GM12878 (cell line): ENCODE data around the gene PRKN. TPM values are rescaled to one million over a fixed set of nuclear protein-coding genes. Genes with fewer than 3 reads are reported as not detected.

ENCODE experiments used
- ATAC-seq: fragments of 200-7000 bp; cut with Tn5 transposase; 3 replicates; pipeline ENCODE4 v1.9.1; 2020; ENCODE audit warnings: mild to moderate bottlenecking, moderate library complexity
- BruUV-seq: library from RNA; stranded (reverse); fragments of 400-500 nt; replicated peaks from 2 replicates; lab custom pipeline; 2021; lab: Mats Ljungman, UMichigan
- CTCF ChIA-PET: fragments of 300-600 bp; sonication (Branson Sonifier 250); formaldehyde crosslinking; extraction: SDS; loops from one replicate; lab custom pipeline; 2021; ENCODE audit warnings: inconsistent platforms; lab: Yijun Ruan, JAX
- POLR2A ChIA-PET: fragments of 350-600 bp; formaldehyde crosslinking; extraction: SDS; loops from one replicate; lab custom pipeline; 2021; ENCODE audit warnings: inconsistent platforms; lab: Charles Lee
- RAD21 ChIA-PET: fragments of 300-600 bp; sonication (Branson Sonifier 250); formaldehyde crosslinking; loops from one replicate; lab custom pipeline; 2023; ENCODE audit warnings: antibody characterized with exemption; ENCODE audit not compliant: unreplicated experiment; lab: Charles Lee
- SMC1A ChIA-PET: fragments of 300-600 bp; sonication (Branson Sonifier 250); formaldehyde crosslinking; loops from one replicate; lab custom pipeline; 2023; ENCODE audit not compliant: unreplicated experiment, uncharacterized antibody; lab: Charles Lee
- DNase-seq: peaks from one replicate; pipeline ENCODE4 v3.0.0-alpha.2; 2011; ENCODE audit warnings: low read depth, low spot score
- FAIRE-seq: peaks from 3 replicates; lab custom pipeline; 2011; peaks lifted over from hg19 to GRCh38; lab: Jason Lieb, UNC
- H2AFZ ChIP-seq: 2 replicates; pipeline ENCODE4 v1.6.0; 2011; ENCODE audit warnings: low read depth, low read length, control low read depth; ENCODE audit not compliant: control insufficient read depth
- H3K27ac ChIP-seq: 2 replicates; pipeline ENCODE4 v1.5.1; 2011; ENCODE audit warnings: control low read depth; ENCODE audit not compliant: control insufficient read depth, insufficient read depth
- H3K27me3 ChIP-seq, 2 experiments: replicated peaks in 1 of 2; 2 replicates each; pipeline versions ENCODE4 v1.6.0 to v1.6.1; 2011; ENCODE audit warnings: low read length in 1 of 2; ENCODE audit not compliant: control insufficient read depth in 2 of 2, insufficient read depth in 2 of 2
- H3K36me3 ChIP-seq, 2 experiments: 2 replicates each; pipeline ENCODE4 v1.5.1; 2011; ENCODE audit warnings: low read length in 1 of 2; ENCODE audit not compliant: control insufficient read depth in 2 of 2, insufficient read depth in 2 of 2
- H3K4me1 ChIP-seq: 2 replicates; pipeline ENCODE4 v1.6.1; 2011; ENCODE audit warnings: mild to moderate bottlenecking, low read length, moderate library complexity, mixed read lengths; ENCODE audit not compliant: control insufficient read depth, insufficient read depth
- H3K4me2 ChIP-seq: 2 replicates; pipeline ENCODE4 v1.6.0; 2011; ENCODE audit warnings: control low read depth; ENCODE audit not compliant: control insufficient read depth, insufficient read depth
- H3K4me3 ChIP-seq: fragments of 200-600 bp; sonication (generic); 2 replicates; pipeline ENCODE4 v1.5.1; 2016
- H3K79me2 ChIP-seq: 2 replicates; pipeline ENCODE4 v1.6.0; 2011; ENCODE audit warnings: low read length; ENCODE audit not compliant: control insufficient read depth, insufficient read depth
- H3K9ac ChIP-seq: 2 replicates; pipeline ENCODE4 v1.8.0; 2011; ENCODE audit warnings: low read length, control low read depth, mixed read lengths; ENCODE audit not compliant: control insufficient read depth, insufficient read depth
- H3K9me3 ChIP-seq: replicated peaks from 3 replicates; pipeline ENCODE4 v1.5.1; 2011; ENCODE audit warnings: mild to moderate bottlenecking, low read length; ENCODE audit not compliant: control insufficient read depth, insufficient read depth
- H4K20me1 ChIP-seq: 2 replicates; pipeline ENCODE4 v1.6.0; 2011; ENCODE audit not compliant: control insufficient read depth, insufficient read depth
- CHD2 ChIP-seq: IDR thresholded peaks from 2 replicates; pipeline ENCODE4 v1.6.1; 2011; ENCODE audit warnings: low read depth, low read length, improper control_type of control experiment, borderline replicate concordance
- ETV6 ChIP-seq, 2 experiments: fragments of 450-650 bp in 1 of 2; IDR thresholded peaks in 1 of 2; conservative IDR thresholded peaks in 1 of 2; 2 replicates each; pipeline ENCODE4 v1.6.1; 2014; ENCODE audit warnings: antibody characterized with exemption in 1 of 2, borderline replicate concordance in 1 of 2, low read depth in 1 of 2, mild to moderate bottlenecking in 1 of 2, moderate library complexity in 1 of 2
- HCFC1 ChIP-seq: fragments of 150-350 bp; IDR thresholded peaks from 2 replicates; pipeline ENCODE4 v1.6.1; 2014; ENCODE audit warnings: low read length
- JUNB ChIP-seq: IDR thresholded peaks from 2 replicates; pipeline ENCODE4 v1.6.1; 2016; ENCODE audit warnings: antibody characterized with exemption, mild to moderate bottlenecking
- WGBS: methylation state at CpG from one replicate; pipeline ENCODE4 v1.1.6; 2016; ENCODE audit warnings: low lambda C conversion rate; ENCODE audit not compliant: insufficient replicate concordance, insufficient coverage; ENCODE audit errors: missing lambda C conversion rate; 5-methylcytosine and 5-hydroxymethylcytosine counted together
- in situ Hi-C: fragments of 300-500 bp; cut with MboI; formaldehyde crosslinking; loops from 9 replicates; pipeline ENCODE4 v1.14.3; 2018; ENCODE audit warnings: mixed read lengths
- intact Hi-C: fragments of 100-400 bp; cut with micrococcal nuclease; formaldehyde crosslinking; loops from one replicate; pipeline ENCODE4 v1.14.2; 2022; ENCODE audit not compliant: unreplicated experiment
- polyA plus RNA-seq, 11 experiments: library from polyadenylated mRNA; depleted of rRNA in 4 of 11; unstranded in 6 of 11; stranded (reverse) in 5 of 11; fragments of >200 nt; fragmentation: Nextera tagmentation in 4 of 11; fragmentation: Illumina TruSeq in 1 of 11; extraction: Ambion mirVana in 4 of 11; extraction: Trizol in 1 of 11; gene quantifications; 1 replicate in 1 of 11; 2 replicates in 10 of 11; pipeline versions ENCODE4 v1.2.1 to v1.2.3, GENCODE V29; 2011 to 2016; ENCODE audit warnings: inconsistent platforms in 2 of 11, missing spikeins in 2 of 11, low read depth in 1 of 11
- total RNA-seq, 4 experiments: library from RNA; depleted of rRNA in 3 of 4; stranded (reverse); fragments of >200 nt in 3 of 4; fragmentation: Illumina TruSeq in 1 of 4; extraction: Trizol in 1 of 4; gene quantifications; 2 replicates each; pipeline versions ENCODE4 v1.2.1 to v1.2.3, GENCODE V29; 2013 to 2021
- TF ChIP-seq, protein P1 (sequence below): IDR thresholded peaks from 2 replicates; pipeline ENCODE4 v1.6.1; 2012; ENCODE audit warnings: mild to moderate bottlenecking, low read depth, low read length

The PRKN gene
- total and polyA plus RNA-seq, 10 of the 15 experiments (the other 5 are each of a cell fraction or from before 2014, with no cell fraction given), result 0.06 to 0.09 TPM; not detected in 8

- TF ChIP-seq JUNB, result no peak
These were observed 358.5 kb downstream of the PRKN start (continued) for GRCh38 chr6:162369091-162369490.

GRCh38 chr6:162364488-162364887 is 363.1 kb downstream of the PRKN start:
- TF ChIP-seq HCFC1, result no peak
- TF ChIP-seq, protein P1, sequence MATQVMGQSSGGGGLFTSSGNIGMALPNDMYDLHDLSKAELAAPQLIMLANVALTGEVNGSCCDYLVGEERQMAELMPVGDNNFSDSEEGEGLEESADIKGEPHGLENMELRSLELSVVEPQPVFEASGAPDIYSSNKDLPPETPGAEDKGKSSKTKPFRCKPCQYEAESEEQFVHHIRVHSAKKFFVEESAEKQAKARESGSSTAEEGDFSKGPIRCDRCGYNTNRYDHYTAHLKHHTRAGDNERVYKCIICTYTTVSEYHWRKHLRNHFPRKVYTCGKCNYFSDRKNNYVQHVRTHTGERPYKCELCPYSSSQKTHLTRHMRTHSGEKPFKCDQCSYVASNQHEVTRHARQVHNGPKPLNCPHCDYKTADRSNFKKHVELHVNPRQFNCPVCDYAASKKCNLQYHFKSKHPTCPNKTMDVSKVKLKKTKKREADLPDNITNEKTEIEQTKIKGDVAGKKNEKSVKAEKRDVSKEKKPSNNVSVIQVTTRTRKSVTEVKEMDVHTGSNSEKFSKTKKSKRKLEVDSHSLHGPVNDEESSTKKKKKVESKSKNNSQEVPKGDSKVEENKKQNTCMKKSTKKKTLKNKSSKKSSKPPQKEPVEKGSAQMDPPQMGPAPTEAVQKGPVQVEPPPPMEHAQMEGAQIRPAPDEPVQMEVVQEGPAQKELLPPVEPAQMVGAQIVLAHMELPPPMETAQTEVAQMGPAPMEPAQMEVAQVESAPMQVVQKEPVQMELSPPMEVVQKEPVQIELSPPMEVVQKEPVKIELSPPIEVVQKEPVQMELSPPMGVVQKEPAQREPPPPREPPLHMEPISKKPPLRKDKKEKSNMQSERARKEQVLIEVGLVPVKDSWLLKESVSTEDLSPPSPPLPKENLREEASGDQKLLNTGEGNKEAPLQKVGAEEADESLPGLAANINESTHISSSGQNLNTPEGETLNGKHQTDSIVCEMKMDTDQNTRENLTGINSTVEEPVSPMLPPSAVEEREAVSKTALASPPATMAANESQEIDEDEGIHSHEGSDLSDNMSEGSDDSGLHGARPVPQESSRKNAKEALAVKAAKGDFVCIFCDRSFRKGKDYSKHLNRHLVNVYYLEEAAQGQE, result no peak
- no peak for TF ChIP-seq CHD2
- TF ChIP-seq ETV6 (conservative IDR thresholded peaks at IDR 0.05 in 1 of 2, IDR thresholded peaks at IDR 0.05 in 1 of 2; ENCODE audit: borderline replicate concordance in 1 of 2, low read depth in 1 of 2), result no peak
- TF ChIP-seq, all 136 proteins: peak for 0
- ChIA-PET POLR2A (no interaction called here), CTCF (no interaction called here), SMC1A (no interaction called here), RAD21 (no interaction called here)
- H3K27me3 ChIP-seq, result no peaks in the 10 kb centered on the region
- BruUV-seq, result no TSS peak
- FAIRE-seq, result no peak
- 20% methylated on average over 4 of the region's 4 CpGs for WGBS
- no peak overlapping the region for H2AFZ ChIP-seq
- H3K4me1 ChIP-seq, result no peaks in the 10 kb centered on the region
- in situ Hi-C loops, result no loop called here
- H3K4me2 ChIP-seq, result no peak overlapping the region
- no peaks in the 10 kb centered on the region for H4K20me1 ChIP-seq
- H3K36me3 ChIP-seq, result no peaks in the 10 kb centered on the region
- no peak for ATAC-seq
- H3K9ac ChIP-seq, result no peak overlapping the region
- H3K9me3 ChIP-seq, result no peaks in the 10 kb centered on the region
- H3K4me3 ChIP-seq, result no peak overlapping the region
- no peak overlapping the region for H3K27ac ChIP-seq
- DNase-seq, result no peak
- H3K79me2 ChIP-seq, result no peaks in the 10 kb centered on the region
- intact Hi-C loops, result no loop called here
